GM10266 (cell line): ENCODE measurements around the gene PRDM11.

Experiments used
- DNase-seq: peaks from one replicate; pipeline ENCODE4 v3.0.0; 2012; ENCODE audit errors: extremely low spot score
- CTCF ChIP-seq: IDR thresholded peaks from 2 replicates; pipeline ENCODE4 v1.5.1; 2012; ENCODE audit warnings: mild to moderate bottlenecking, low read depth; ENCODE audit not compliant: control insufficient read depth, insufficient read depth; ENCODE audit errors: missing control alignments

The PRDM11 gene

GRCh38 chr11:45170484-45170883 lies 24.0 kb downstream of the PRDM11 start:
- DNase-seq, result no peak
- no peak for TF ChIP-seq CTCF

DNA sequence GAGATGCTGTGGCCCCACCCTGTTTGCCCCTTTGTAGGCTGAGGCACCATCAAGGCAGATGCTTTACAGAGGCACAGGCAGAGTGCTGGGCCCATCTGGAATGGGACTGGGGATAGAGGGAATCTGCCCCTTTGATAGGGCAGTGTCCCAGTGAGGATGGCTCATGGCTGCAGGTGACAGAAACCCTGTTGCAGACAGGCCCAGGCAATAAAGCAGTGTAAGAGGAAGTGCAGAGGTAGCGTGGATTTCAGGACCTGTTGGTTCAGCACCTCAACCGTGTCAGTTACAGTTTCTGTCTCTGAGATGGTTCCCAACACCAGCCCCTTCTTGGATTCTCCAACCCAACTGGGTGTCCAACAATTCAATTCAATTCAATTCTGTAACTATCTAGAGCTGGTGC lies 25.1 kb downstream of the PRDM11 start:
- DNase-seq, result no peak
- TF ChIP-seq CTCF, result no peak

DNA sequence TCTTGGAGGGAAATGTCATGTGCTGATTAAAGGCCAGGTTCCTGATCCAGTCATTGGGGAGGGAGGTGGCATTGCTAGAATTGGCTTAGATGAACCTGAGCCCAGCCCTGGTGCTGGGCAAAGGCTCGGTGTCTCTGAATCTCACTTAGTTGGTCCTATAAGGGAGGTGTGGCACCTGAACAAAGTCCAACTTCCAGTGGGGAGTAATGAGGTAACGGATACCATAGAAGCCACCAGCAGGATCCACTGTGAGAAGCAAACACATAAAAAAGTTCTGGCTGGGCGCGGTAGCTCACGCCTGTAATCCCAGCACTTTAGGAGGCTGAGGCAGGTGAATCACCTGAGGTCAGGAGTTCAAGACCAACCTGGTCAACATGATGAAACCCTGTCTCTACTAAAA lies 26.6 kb downstream of the PRDM11 start:
- no peak for DNase-seq

GRCh38 chr11:45174168-45174835 lies 27.9 kb downstream of the PRDM11 start:
- no peak for TF ChIP-seq CTCF

More for the DNA sequence above, 26.6 kb downstream of the PRDM11 start:
- no peak for TF ChIP-seq CTCF

GRCh38 chr11:45174963-45175362 lies 28.5 kb downstream of the PRDM11 start:
- no peak for DNase-seq
- TF ChIP-seq CTCF, result no peak

More at GRCh38 chr11:45174168-45174835, 27.9 kb downstream of the PRDM11 start:
- DNase-seq, result no peak

DNA sequence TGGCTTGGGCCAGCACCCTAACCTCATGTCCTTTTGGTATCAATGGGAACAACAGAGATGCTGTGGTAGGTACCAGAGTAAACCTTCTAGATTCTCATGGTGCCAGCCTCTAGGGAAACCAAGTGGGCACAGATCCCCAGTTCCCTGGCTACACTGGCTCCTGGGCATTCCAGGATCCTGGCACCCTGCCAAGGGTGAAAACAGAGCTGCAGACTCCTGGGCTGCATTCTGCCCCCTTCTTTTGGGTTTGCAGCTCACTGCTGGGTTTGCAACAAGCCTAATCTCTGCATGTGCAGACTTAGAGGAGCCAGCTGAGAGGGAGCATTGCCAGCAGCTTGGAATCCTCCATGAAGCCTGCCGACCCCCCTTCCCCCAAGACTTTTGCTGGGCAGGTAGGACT lies 30.6 kb downstream of the PRDM11 start:
- no peak for DNase-seq
- TF ChIP-seq CTCF, result no peak

GRCh38 chr11:45178223-45178622 lies 31.8 kb downstream of the PRDM11 start:
- no peak for DNase-seq
- no peak for TF ChIP-seq CTCF
